ENCODE measurements around the gene PRODH2.

Gene PRODH2

GRCh38 chr19:35755550-35756376, 56.9 kb downstream of the PRODH2 start:
- no peak for DNase-seq

GRCh38 chr19:35755131-35755549, 57.5 kb downstream of the PRODH2 start:
- DNase-seq: no peak

- no peak for DNase-seq
Observed at GRCh38 chr19:35754370-35755130, 58.1 kb downstream of the PRODH2 start.

GRCh38 chr19:35753634-35754369, 58.8 kb downstream of the PRODH2 start:
- no peak for DNase-seq

GRCh38 chr19:35752746-35753350, 59.8 kb downstream of the PRODH2 start:
- DNase-seq: no peak

- DNase-seq: no peak
Observed at GRCh38 chr19:35751839-35752745, 60.6 kb downstream of the PRODH2 start.

- DNase-seq: no peak
Observed at GRCh38 chr19:35750167-35750566, 62.5 kb downstream of the PRODH2 start.

All from RPMI8226 (cell line).